Measurements from ENCODE around the gene POLA1. TPM values are rescaled to one million over a fixed set of nuclear protein-coding genes. Genes with fewer than 3 reads are reported as not detected.

POLA1 gene
- total RNA-seq, 1 donor from 2014 or later, result 80.4 TPM

DNA sequence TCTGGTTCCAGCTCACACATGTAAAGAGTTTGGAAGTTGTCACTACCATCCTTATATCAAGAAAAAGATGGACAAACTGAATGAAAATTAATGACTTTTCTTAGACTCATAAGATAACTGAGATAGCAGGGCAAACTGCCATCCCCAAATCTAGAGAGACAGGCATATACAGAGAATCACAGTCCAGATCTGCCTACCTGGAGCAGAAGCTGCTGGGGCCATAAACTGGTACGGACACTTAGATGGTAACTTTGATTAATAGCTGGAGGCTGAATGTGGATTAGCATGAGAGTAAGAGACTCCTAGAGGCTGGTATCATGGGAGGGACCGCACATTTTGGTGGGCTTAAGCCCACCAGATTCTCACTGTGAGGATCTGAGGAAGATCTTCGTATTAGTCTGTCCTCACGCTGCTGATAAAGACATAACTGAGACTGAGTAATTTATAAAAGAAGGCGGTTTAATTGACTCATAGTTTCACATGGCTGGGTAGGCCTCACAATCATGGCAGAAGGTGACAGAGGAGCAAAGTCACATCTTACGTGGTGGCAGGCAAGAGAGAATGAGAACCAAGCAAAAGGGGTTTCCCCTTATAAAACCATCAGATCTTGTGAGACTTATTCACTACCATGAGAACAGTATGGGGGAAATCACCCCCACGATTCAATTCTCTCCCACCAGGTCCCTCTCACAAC, 10.8 kb upstream of the POLA1 start:
- H3K9ac ChIP-seq, result no peak overlapping the region
- H3F3A ChIP-seq (ENCODE audit: low read depth), result no peaks in the 10 kb centered on the region
- H3K9me3 Mint-ChIP-seq, result peaks cover 18% of the 10 kb centered on the region
- no peak for DNase-seq (ENCODE audit: low spot score)
- no peak overlapping the region for H2AFZ ChIP-seq (replicated peaks)
- no peaks in the 10 kb centered on the region for H3K4me1 ChIP-seq
- H3K27ac Mint-ChIP-seq, result no peak overlapping the region
- no peaks in the 10 kb centered on the region for H3K79me2 ChIP-seq (ENCODE audit: low read depth)
- no peak overlapping the region for H3K4me2 ChIP-seq
- H3K27me3 ChIP-seq, result no peaks in the 10 kb centered on the region
- peaks cover 2% of the 10 kb centered on the region for H3K27me3 Mint-ChIP-seq (ENCODE audit: insufficient read depth, low read depth)
- H4K20me1 ChIP-seq (ENCODE audit: low read depth), result no peaks in the 10 kb centered on the region
- no peak overlapping the region for H3K4me3 ChIP-seq
- no peaks in the 10 kb centered on the region for H3K36me3 Mint-ChIP-seq
- H3K9me3 ChIP-seq (ENCODE audit: low read depth), result no peaks in the 10 kb centered on the region
- TF ChIP-seq EZH2 (IDR thresholded peaks at IDR 0.05) (no peak), EZH2phosphoT487 (IDR thresholded peaks at IDR 0.05) (no peak)
- TF ChIP-seq, protein P1, sequence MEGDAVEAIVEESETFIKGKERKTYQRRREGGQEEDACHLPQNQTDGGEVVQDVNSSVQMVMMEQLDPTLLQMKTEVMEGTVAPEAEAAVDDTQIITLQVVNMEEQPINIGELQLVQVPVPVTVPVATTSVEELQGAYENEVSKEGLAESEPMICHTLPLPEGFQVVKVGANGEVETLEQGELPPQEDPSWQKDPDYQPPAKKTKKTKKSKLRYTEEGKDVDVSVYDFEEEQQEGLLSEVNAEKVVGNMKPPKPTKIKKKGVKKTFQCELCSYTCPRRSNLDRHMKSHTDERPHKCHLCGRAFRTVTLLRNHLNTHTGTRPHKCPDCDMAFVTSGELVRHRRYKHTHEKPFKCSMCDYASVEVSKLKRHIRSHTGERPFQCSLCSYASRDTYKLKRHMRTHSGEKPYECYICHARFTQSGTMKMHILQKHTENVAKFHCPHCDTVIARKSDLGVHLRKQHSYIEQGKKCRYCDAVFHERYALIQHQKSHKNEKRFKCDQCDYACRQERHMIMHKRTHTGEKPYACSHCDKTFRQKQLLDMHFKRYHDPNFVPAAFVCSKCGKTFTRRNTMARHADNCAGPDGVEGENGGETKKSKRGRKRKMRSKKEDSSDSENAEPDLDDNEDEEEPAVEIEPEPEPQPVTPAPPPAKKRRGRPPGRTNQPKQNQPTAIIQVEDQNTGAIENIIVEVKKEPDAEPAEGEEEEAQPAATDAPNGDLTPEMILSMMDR (IDR thresholded peaks at IDR 0.05), result no peak
- H3K4me1 Mint-ChIP-seq, result no peaks in the 10 kb centered on the region
- H3K4me3 Mint-ChIP-seq, result no peak overlapping the region
- H3K27ac ChIP-seq, result no peak overlapping the region
- no peaks in the 10 kb centered on the region for H3K36me3 ChIP-seq

DNA sequence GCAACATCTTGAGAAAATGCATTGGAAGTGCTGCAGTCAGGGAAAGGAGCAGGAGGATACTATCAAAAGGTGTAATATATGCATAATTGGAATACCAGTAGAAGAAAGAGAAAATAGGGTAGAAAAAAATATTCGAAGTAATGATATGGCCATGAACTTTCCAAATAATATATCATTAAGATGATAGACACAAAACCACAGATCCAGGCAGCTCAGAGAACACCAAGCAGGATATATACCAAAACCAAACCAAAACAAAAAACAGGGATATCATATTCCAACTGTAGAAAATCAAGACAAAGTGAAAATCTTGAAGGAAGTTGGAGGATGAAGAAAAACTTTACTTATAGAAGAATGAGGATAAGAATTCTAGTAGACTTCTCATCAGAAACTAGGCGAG, 9.7 kb upstream of the POLA1 start:
- Mint-ChIP-seq H3K36me3 (no peaks in the 10 kb centered on the region), H3K4me3 (no peak overlapping the region), H3K27me3 (ENCODE audit: insufficient read depth, low read depth) (no peaks in the 10 kb centered on the region), H3K27ac (no peak overlapping the region), H3K4me1 (no peaks in the 10 kb centered on the region), H3K9me3 (peaks cover 18% of the 10 kb centered on the region)
- Histone ChIP-seq H3K9ac (no peak overlapping the region), H3K27me3 (no peaks in the 10 kb centered on the region), H3F3A (ENCODE audit: low read depth) (no peaks in the 10 kb centered on the region), H2AFZ (replicated peaks) (no peak overlapping the region), H3K4me2 (no peak overlapping the region), H3K36me3 (no peaks in the 10 kb centered on the region), H3K27ac (no peak overlapping the region), H3K4me1 (no peaks in the 10 kb centered on the region), H4K20me1 (ENCODE audit: low read depth) (no peaks in the 10 kb centered on the region), H3K9me3 (ENCODE audit: low read depth) (no peaks in the 10 kb centered on the region), H3K79me2 (ENCODE audit: low read depth) (no peaks in the 10 kb centered on the region), H3K4me3 (no peak overlapping the region)
- DNase-seq (ENCODE audit: low spot score), result no peak
- TF ChIP-seq EZH2 (IDR thresholded peaks at IDR 0.05) (no peak), EZH2phosphoT487 (IDR thresholded peaks at IDR 0.05) (no peak)
- TF ChIP-seq, protein P1 (IDR thresholded peaks at IDR 0.05), result no peak

DNA sequence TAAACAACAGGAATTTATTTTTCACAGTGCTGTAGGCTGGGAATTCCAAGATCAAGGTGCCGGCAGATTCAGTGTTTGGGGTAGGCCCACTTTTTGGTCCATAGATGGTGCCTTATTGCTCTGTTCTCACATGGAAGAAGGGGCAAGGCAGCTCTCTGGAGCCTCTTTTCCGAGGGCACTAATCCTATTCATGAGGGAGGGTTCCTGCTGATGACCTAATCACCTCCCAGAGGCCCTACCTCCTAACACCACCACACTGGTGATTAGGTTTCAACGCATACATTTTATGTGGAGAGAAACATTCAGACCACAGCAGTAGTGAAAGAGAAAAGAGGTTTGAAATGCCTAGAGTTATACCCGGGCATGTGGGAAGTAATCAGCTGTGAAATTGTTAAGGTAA, 1.4 kb upstream of the POLA1 start:
- H3K9ac ChIP-seq, result no peak overlapping the region
- H3K4me3 Mint-ChIP-seq, result peak overlapping the region; percentile 94
- H3F3A ChIP-seq (ENCODE audit: low read depth), result peaks cover 24% of the 10 kb centered on the region
- peaks cover 27% of the 10 kb centered on the region for H4K20me1 ChIP-seq (ENCODE audit: low read depth)
- no peaks in the 10 kb centered on the region for H3K36me3 ChIP-seq
- peak overlapping the region; percentile 74 for H3K27ac Mint-ChIP-seq
- H3K9me3 ChIP-seq (ENCODE audit: low read depth), result no peaks in the 10 kb centered on the region
- peaks cover 2% of the 10 kb centered on the region for H3K36me3 Mint-ChIP-seq
- DNase-seq (ENCODE audit: low spot score), result peak; percentile 80
- H3K4me1 ChIP-seq, result peaks cover 37% of the 10 kb centered on the region
- peaks cover 45% of the 10 kb centered on the region for H3K4me1 Mint-ChIP-seq
- H3K4me3 ChIP-seq, result peak overlapping the region; percentile 42
- peak overlapping the region; percentile 22 for H2AFZ ChIP-seq (replicated peaks)
- no peaks in the 10 kb centered on the region for H3K27me3 ChIP-seq
- TF ChIP-seq EZH2phosphoT487 (IDR thresholded peaks at IDR 0.05), result no peak
- TF ChIP-seq, protein P1 (IDR thresholded peaks at IDR 0.05), result no peak
- no peak for TF ChIP-seq EZH2 (IDR thresholded peaks at IDR 0.05)
- H3K9me3 Mint-ChIP-seq, result peaks cover 5% of the 10 kb centered on the region
- H3K79me2 ChIP-seq (ENCODE audit: low read depth), result peaks cover 35% of the 10 kb centered on the region
- peak overlapping the region; percentile 72 for H3K27ac ChIP-seq
- no peaks in the 10 kb centered on the region for H3K27me3 Mint-ChIP-seq (ENCODE audit: insufficient read depth, low read depth)
- peak overlapping the region; percentile 79 for H3K4me2 ChIP-seq

Data from neural progenitor cell (in vitro differentiated cells).